Inflammatory macrophage (primary cell): ENCODE data around the gene HDAC4.

ENCODE experiments used
- DNase-seq, 2 donors: peaks; one replicate each; pipeline ENCODE4 v3.0.0-alpha.2; 2020 to 2022

HDAC4 gene

DNA sequence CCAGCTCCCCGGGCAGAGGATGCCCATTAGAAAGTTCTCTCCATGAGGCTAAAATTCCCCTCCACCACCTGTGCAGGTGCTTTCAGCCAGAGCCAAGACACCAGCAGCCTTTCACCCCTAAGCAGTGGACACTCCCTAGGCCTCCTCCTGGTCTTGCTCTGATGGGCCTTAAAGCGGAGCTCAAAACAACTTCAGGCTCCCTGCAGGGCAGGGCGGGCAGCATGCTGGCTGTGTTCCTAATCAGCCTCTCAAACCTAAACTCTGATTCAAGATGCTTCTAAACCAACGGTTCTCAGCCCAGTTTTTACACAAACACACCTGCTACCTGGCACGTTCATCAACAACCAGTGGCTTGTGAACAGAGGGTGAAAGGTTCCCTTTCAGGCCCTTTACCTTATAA is 298.6 kb downstream of the HDAC4 start:
- DNase-seq = no peak

GRCh38 chr2:239101807-239102206 is 299.0 kb downstream of the HDAC4 start:
- no peak for DNase-seq

DNA sequence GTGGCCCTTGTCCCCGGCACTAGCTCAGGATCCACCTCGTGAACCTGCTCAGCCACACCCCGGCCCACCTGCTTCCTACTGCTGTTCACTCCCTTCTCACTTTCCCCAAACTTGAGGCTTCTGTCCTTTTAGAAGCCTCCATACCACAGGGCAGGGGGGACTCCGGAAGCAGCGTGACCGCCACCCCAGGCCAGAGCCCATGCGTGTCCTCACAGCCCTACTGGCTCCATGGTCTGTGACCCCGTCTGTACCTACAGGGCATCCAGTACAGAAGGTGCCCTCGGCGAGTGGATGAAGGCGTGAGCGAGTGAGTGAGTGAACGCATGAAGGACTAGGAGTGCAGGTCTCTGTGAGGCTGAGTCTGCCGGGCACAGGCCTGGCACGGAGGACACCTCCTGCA is 299.7 kb downstream of the HDAC4 start:
- no peak for DNase-seq

GRCh38 chr2:239099474-239099873 is 301.3 kb downstream of the HDAC4 start:
- no peak for DNase-seq

- DNase-seq = no peak
Measured at GRCh38 chr2:239098288-239098970, 302.4 kb downstream of the HDAC4 start.

DNA sequence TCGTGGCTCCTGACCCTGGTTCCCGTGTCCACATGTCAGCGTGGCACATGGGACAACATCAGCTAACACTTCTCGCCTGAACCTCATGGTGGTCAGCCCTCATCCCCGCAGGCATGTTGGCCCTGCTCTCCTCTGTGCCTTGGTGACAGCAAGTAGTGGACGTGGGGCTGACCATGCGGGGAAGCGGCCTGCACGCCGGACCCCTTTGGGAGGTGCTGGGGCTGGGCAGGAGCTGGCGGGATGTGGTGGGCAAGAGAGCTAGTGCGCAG is 303.5 kb downstream of the HDAC4 start:
- DNase-seq = no peak

DNA sequence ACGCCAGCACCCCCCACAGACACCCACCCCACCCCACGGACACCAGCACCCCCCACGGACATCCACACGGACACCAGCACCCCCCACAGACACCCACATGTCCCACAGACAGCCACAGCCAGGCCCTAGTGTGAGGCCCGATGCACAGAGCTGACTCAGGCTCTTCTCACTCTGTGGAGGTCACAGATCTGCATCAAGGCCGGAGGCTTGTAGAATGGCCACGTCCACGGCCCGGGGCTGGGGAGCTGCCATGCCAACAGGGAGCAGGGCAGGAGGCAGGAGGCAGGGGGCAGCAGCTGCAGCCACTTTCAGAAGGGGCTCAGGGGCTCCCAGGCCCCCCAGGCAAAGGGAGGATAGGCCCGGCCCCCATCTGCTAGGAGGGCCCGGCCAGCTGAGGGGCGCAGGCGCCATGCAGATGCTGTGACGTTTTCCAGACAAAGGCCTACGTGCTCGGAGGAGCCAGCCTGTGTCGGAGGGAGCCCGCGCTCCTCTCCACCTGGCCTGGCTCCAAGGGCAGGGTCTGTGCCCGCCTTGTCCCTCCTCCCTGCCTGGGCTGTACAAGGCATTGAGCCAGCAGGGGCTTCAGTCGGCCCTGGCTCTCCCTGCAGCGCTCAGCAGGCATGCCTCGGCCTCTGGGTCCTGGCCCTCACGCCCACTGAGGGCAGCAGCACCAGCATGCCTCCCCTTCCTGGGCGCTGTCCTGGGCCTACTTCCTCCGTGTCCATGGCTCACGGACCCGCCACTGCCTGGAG is 304.0 kb downstream of the HDAC4 start:
- no peak for DNase-seq

DNA sequence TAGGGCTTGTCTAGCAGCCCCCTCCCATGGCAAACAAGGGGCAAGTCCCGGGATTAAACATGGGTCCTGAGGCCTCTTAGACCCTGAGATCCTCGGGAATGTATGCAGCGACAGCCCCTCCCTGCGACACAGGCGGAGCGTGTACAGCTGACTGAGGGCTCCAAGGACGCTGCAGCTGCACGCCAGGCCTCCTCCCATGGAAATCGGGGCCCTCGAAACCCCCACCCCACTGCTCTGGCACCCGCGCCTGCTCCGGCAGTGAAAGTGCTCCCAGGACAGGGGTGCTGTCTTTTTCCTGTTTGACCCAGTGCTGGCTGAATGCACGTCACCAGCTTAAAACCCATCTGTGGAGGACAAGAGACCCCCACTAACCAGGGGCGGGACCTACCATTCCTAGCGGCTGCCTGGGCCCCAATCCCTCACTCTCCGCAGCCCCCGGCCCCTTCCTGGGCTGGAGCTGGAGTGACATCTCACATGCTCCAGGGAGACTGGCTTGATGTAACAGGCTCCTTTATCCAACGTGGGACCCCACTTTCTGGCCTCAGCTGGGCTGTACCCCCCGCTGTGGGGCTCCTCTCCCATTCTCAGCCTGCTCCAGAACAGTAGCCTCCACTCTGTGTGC is 305.2 kb downstream of the HDAC4 start:
- DNase-seq = no peak

- DNase-seq = no peak
Measured at GRCh38 chr2:239094867-239095266, 306.0 kb downstream of the HDAC4 start.

DNA sequence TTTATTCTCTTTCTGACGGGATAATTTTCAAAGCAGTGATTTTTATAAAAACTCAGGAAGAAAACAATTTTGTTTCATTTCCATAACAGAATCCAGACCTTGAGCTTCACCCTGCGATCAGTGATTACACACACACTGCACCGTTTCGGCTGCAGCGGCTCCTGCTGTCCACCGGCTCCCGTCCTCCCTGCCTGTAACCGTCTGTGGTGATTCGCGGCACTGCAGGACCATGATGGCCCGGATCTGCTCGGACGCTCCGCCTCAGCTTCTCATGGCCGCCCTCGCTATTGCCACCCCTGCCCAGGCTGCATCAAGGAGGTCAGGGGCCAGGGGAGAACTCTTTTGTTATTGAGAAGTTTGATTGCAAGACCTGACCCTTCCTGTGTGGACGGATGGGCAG is 306.9 kb downstream of the HDAC4 start:
- no peak for DNase-seq

DNA sequence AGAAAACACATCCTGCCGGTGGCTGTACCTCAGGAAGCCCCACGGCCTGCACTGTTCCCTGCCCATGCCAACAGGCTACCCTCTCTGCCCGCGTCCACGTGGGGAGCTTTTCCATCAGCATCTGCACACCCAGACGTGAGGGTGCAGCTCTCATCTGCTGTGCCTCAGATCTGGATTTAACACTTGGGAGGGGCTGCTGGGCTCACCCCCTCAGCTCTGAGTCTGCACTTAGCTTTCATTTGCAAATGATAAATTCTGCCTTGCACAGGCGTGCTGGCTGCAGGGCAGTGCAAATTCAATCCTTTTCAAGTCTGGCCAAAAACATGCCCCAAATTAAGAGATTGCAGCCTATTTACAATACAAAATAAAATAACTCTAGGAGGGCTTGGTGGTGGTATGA is 307.3 kb downstream of the HDAC4 start:
- no peak for DNase-seq

- DNase-seq = no peak
Measured at GRCh38 chr2:239092571-239093294, 308.1 kb downstream of the HDAC4 start.

DNA sequence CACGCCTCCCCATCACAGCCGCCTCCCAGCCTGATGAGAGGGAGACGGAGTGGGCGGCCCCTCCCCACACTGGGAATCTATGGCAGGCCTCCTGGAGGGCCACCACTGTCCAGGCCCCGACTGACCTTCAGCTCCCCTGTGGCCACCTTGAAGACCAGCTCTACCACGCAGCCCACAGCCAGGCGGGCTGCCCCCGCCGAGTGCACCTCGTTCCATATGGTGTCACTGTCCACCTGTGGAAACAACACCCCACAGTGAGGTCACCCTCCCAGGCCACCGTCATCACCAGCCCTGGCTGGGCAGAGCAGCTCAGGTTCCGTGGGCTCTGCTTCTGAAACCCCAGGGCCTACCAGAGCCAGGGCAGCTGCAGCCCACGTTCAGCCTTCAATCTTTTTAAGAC is 310.9 kb downstream of the HDAC4 start:
- no peak for DNase-seq

DNA sequence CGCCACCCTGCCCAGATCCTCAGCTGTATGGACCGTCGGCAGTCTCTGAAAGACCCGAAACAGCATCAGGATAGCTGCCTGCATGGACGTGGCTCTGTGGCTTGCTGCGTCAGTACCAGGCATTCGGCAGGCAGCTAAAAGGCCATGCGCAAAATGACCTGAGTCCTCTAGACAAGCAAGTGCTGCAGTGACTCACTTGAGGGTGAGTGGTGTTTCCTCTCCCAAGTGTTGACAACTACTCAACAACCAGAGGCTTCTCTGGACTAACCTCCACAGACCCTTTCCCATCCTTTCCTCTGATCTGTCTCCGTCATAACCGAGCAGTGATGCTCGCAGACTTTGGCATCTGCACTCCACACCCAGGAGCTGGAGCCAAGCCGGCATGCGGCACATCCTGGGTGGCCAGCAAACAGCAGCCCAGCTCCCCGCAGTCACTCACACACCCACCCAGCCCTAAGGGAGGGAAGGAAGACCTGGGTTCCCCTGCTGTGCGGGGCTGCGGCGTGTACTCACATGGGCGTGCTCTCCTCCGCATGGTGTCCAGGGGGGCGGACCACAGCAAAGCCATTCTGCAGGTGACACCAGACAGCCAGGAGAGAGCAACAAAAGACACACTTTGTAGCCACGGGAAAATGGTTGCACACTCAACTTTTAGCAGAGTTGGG is 313.6 kb downstream of the HDAC4 start:
- no peak for DNase-seq

DNA sequence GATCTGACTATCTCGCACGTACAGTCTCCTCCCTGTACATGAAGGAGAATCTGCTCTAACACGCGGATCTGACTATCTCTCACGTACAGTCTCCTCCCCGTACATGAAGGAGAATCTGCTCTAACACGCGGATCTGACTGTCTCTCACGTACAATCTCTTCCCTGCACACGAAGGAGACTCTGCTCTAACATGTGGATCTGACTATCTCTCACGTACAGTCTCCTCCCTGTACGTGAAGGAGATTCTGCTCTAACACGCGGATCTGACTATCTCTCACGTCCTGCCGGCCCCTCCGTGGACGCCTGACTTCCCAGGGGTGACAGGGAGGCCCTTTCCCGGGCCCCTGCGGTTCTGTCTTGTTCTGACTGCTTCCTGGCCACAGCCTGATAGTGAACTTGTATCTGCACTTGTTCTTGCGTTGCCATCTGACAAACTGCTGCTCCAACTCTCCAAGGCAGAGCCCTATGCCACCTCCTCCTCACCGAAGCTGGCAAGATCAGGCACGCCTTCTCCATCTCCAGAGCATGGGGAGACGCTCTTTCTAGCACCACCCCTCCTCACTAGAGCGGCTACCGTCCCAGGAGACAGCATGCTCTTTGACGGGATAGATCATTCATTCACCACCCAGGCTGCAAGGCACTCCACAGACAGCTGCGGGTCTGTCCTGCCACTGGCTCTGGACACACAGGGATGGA is 314.3 kb downstream of the HDAC4 start:
- DNase-seq = no peak

DNA sequence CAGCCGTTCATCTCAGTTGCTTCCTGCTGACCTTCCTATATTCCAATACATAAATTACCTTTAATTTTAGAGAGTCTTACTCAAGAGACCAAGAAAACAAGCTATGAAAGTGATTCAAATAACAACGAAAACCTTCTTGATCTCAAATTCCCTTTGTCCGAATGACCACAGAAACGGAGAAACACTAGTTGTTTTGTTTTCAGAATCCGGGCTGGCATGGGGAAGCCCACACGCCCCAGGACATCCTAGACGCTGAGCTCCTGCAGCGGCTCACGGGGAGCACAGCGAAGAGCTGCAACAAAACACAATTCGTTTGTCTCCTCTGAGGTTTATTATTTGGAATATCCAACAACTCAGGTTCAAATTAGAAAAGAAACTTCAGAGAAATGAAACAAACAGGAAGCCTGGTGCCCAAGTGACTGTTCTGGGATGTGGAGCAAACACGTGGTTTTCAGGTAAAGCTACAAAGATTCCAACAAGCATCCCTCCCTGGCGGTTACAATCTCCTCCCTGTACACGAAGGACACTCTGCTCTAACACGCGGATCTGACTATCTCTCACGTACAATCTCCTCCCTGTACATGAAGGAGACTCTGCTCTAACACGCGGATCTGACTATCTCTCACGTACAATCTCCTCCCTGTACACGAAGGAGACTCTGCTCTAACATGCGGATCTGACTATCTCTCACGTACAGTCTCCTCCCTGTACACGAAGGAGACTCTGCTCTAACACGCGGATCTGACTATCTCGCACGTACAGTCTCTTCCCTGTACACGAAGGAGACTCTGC is 315.4 kb downstream of the HDAC4 start:
- DNase-seq = no peak

- no peak for DNase-seq
Measured at GRCh38 chr2:239084007-239084406, 316.8 kb downstream of the HDAC4 start.

DNA sequence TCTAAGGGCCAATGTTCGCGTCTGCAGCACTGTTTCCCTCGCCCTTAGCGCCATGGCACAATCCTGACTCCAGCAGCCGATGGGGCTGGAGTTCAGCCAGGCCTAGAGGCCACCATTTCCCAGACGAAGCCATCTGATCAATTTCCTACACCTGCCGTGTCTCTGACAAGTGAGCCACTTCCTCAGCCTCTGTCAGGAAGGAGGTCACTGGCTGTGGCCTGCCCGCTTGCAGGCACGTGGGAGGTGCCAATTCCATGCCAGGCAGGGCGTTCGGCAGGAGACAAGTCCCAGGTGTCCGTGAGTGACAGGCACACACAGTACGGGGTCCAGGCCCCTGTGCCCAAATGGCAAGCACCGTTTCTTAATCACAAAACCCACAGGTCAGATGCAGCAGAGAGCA is 318.4 kb downstream of the HDAC4 start:
- DNase-seq = no peak

DNA sequence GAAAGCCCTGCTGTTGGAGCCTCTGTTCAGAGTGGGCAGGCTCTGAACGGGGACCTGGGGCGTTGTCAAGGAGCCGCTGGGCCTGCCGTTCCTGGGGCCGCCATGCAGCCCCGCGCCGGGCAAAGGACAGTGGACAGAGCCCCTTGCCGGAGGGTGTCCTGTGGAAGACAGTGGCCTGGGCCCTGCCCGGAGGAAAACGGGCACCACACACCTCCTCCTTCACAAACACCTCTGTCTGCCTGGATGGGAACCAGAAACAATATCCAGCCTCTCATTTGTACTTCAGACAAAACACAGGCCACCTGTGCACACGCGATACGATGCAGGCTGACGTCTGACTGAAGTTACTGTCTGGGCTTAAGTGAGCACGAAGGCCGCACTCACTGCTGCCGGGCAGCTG is 319.2 kb downstream of the HDAC4 start:
- DNase-seq = no peak

- DNase-seq = no peak
Measured at GRCh38 chr2:239081046-239081445, 319.8 kb downstream of the HDAC4 start.

DNA sequence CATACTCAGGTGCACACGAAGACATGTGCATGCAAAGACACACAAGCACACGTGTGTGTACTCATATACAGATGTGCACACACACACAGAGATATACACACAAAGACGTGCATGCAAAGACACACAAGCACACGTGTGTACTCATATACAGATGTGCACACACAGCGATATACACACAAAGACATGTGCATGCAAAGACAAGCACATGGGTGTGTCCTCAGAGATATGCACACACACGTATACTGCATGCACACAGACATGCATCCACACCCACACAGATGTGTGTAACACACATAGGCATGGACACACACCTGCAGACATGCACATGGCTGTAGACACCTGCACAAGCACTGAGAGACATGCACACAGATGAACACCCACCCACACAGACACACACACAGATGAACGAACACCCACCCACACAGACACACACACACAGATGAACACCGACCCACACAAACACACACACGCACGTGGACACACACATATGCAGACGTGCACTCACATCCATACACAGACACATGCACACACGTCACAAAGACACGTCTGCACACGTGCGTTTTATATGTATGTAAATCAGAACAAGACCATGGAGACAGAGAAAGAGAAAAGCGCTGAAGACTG is 321.0 kb downstream of the HDAC4 start:
- DNase-seq = no peak
